NOMO-1 treated with dmso at 0.1 percent for 144 hours (cell line): Measurements from ENCODE around the gene BCAS4.
"Not testable (repeated sequence)": the region's sequence is repeated elsewhere in the genome, so short reads cannot be mapped to it uniquely, and the experiment has no call there.

Experiments used
- DNase-seq: peaks from one replicate; lab custom pipeline; 2025; ENCODE audit not compliant: unreplicated experiment; lab: John Stamatoyannopoulos, UW

Gene BCAS4

GRCh38 chr20:50797142-50797541 is 2.3 kb downstream of the BCAS4 start:
- no peak for DNase-seq

- no peak for DNase-seq
Observed at GRCh38 chr20:50798650-50799049, 3.8 kb downstream of the BCAS4 start.

- DNase-seq = no peak
Observed at GRCh38 chr20:50799176-50799889, 4.5 kb downstream of the BCAS4 start.

GRCh38 chr20:50799890-50800550 is 5.2 kb downstream of the BCAS4 start:
- no peak for DNase-seq

GRCh38 chr20:50800986-50801746 is 6.3 kb downstream of the BCAS4 start:
- DNase-seq = not testable (repeated sequence)

- no peak for DNase-seq
Observed at GRCh38 chr20:50801747-50802125, 6.9 kb downstream of the BCAS4 start.

- DNase-seq = no peak
Observed at GRCh38 chr20:50802289-50802688, 7.4 kb downstream of the BCAS4 start.

- no peak for DNase-seq
Observed at GRCh38 chr20:50804437-50805348, 9.8 kb downstream of the BCAS4 start.

- DNase-seq = no peak
Observed at GRCh38 chr20:50805349-50805684, 10.5 kb downstream of the BCAS4 start.

GRCh38 chr20:50806126-50806768 is 11.4 kb downstream of the BCAS4 start:
- DNase-seq = no peak

- DNase-seq = no peak
Observed at GRCh38 chr20:50810063-50810462, 15.2 kb downstream of the BCAS4 start.

- DNase-seq = no peak
Observed at GRCh38 chr20:50810842-50811241, 16.0 kb downstream of the BCAS4 start.

GRCh38 chr20:50813101-50813643 is 18.3 kb downstream of the BCAS4 start:
- no peak for DNase-seq

GRCh38 chr20:50813801-50814200 is 18.9 kb downstream of the BCAS4 start:
- no peak for DNase-seq

- DNase-seq = no peak
Observed at GRCh38 chr20:50814438-50815161, 19.7 kb downstream of the BCAS4 start.

- DNase-seq = no peak
Observed at GRCh38 chr20:50815162-50815989, 20.5 kb downstream of the BCAS4 start.

- no peak for DNase-seq
Observed at GRCh38 chr20:50817776-50818172, 22.9 kb downstream of the BCAS4 start.

- no peak for DNase-seq
Observed at GRCh38 chr20:50819349-50819748, 24.5 kb downstream of the BCAS4 start.
